ENCODE measurements around the gene WNK3.

WNK3 gene

DNA sequence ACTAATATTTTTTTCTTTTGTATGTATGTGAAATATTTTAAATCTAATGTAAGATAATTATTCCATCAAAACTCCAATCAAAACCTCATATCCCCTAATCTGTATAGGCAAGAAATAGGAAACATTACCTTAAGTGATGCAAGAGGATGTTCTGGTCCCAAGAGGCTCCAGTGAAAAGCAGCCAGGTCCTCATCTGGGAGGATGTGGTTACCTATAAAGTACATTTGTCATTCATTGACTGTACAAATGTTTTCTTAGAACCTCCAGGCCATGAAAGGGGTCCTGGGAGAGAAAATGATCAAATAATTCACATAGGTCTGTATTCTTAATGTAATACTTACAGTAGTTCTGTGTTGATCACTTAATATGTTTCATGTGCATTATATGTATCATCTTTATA lies 200.3 kb downstream of the WNK3 start:
- TF ChIP-seq, protein P1, sequence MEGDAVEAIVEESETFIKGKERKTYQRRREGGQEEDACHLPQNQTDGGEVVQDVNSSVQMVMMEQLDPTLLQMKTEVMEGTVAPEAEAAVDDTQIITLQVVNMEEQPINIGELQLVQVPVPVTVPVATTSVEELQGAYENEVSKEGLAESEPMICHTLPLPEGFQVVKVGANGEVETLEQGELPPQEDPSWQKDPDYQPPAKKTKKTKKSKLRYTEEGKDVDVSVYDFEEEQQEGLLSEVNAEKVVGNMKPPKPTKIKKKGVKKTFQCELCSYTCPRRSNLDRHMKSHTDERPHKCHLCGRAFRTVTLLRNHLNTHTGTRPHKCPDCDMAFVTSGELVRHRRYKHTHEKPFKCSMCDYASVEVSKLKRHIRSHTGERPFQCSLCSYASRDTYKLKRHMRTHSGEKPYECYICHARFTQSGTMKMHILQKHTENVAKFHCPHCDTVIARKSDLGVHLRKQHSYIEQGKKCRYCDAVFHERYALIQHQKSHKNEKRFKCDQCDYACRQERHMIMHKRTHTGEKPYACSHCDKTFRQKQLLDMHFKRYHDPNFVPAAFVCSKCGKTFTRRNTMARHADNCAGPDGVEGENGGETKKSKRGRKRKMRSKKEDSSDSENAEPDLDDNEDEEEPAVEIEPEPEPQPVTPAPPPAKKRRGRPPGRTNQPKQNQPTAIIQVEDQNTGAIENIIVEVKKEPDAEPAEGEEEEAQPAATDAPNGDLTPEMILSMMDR (IDR thresholded peaks at IDR 0.05): no peak
